Common myeloid progenitor, CD34-positive (primary cell): ENCODE data around the gene OGFOD3.

ENCODE experiments used
- CTCF ChIA-PET: fragments of 350-600 bp; sonication (Branson Sonifier 250); formaldehyde crosslinking; loops from one replicate; lab custom pipeline; 2021; ENCODE audit warnings: antibody characterized with exemption; lab: Charles Lee
- POLR2A ChIA-PET: fragments of 350-600 bp; sonication (Branson Sonifier 250); formaldehyde crosslinking; loops from one replicate; lab custom pipeline; 2021; ENCODE audit warnings: antibody characterized with exemption; lab: Charles Lee
- DNase-seq, 3 donors: peaks; one replicate each; pipeline versions ENCODE4 v3.0.0 to v3.0.0-alpha.2; 2013
- H3K27ac ChIP-seq, 2 experiments: 1 replicate in 1 of 2; 2 replicates in 1 of 2; pipeline ENCODE4 v1.7.0; 2013; ENCODE audit warnings: inconsistent platforms in 2 of 2, low read length in 2 of 2, mild to moderate bottlenecking in 2 of 2, low read depth in 1 of 2, moderate library complexity in 1 of 2; ENCODE audit not compliant: severe bottlenecking in 2 of 2, insufficient read depth in 1 of 2, poor library complexity in 1 of 2
- H3K27me3 ChIP-seq, 5 experiments: replicated peaks in 2 of 5; 1 replicate in 3 of 5; 2 replicates in 2 of 5; pipeline versions ENCODE4 v1.6.1 to v1.7.0; 2013; ENCODE audit warnings: low read length in 4 of 5, mild to moderate bottlenecking in 2 of 5, moderate library complexity in 2 of 5, inconsistent platforms in 1 of 5; ENCODE audit not compliant: insufficient read depth in 5 of 5, control insufficient read depth in 4 of 5
- H3K36me3 ChIP-seq, 4 experiments: 1 replicate in 2 of 4; 2 replicates in 2 of 4; pipeline versions ENCODE4 v1.6.1 to v1.7.0; 2013; ENCODE audit warnings: low read length in 3 of 4, control low read depth in 1 of 4, mild to moderate bottlenecking in 1 of 4; ENCODE audit not compliant: control insufficient read depth in 4 of 4, insufficient read depth in 4 of 4
- H3K4me1 ChIP-seq, 4 experiments: 1 replicate in 3 of 4; 2 replicates in 1 of 4; pipeline versions ENCODE4 v1.6.1 to v1.7.1; 2013; ENCODE audit warnings: low read length in 3 of 4, mild to moderate bottlenecking in 3 of 4, control low read depth in 1 of 4, inconsistent platforms in 1 of 4, moderate library complexity in 1 of 4; ENCODE audit not compliant: control insufficient read depth in 4 of 4, insufficient read depth in 4 of 4; ENCODE audit errors: control extremely low read depth in 1 of 4
- H3K4me3 ChIP-seq, 7 experiments: 1 replicate in 4 of 7; 2 replicates in 3 of 7; pipeline versions ENCODE4 v1.5.1 to v1.7.0; 2013; ENCODE audit warnings: mild to moderate bottlenecking in 7 of 7, low read length in 6 of 7, moderate library complexity in 6 of 7, inconsistent platforms in 2 of 7, low read depth in 2 of 7, control low read depth in 1 of 7; ENCODE audit not compliant: insufficient read depth in 4 of 7, control insufficient read depth in 1 of 7; ENCODE audit errors: extremely low read depth in 1 of 7
- H3K9me3 ChIP-seq, 5 experiments: 1 replicate in 4 of 5; 2 replicates in 1 of 5; pipeline versions ENCODE4 v1.6.1 to v1.7.1; 2013; ENCODE audit warnings: low read length in 4 of 5, mild to moderate bottlenecking in 2 of 5, inconsistent platforms in 1 of 5, low read depth in 1 of 5, moderate library complexity in 1 of 5; ENCODE audit not compliant: control insufficient read depth in 4 of 5, insufficient read depth in 2 of 5; ENCODE audit errors: control extremely low read depth in 1 of 5
- WGBS: methylation state at CpG from one replicate; pipeline ENCODE4 v1.1.5; 2013; ENCODE audit not compliant: insufficient coverage; 5-methylcytosine and 5-hydroxymethylcytosine counted together

Gene OGFOD3

DNA sequence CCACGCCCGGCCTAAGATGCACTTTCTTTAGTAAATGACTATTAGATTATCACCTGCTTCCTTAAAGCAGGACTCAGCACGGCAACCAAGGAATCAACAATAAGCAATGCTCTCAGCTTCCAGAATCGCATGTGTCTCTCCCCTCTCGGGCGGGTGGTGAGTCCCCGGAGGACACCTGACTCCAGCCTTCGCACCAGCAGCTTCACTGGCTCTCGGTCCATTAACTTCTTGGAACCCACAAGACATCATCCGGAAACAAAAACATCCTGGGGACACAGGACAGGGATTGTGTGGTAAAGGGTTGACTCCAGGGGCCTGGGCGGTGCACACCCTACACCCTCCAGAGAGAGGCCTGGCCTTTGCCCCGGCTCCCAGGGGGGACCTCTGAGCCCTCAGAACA is 24.1 kb downstream of the OGFOD3 start:
- no peaks in the 10 kb centered on the region for H3K9me3 ChIP-seq
- peaks cover 8 to 31% (median 20%) of the 10 kb centered on the region in 4 experiments for H3K36me3 ChIP-seq
- DNase-seq = no peak
- no peak overlapping the region for H3K4me3 ChIP-seq
- H3K27me3 ChIP-seq = no peaks in the 10 kb centered on the region
- H3K27ac ChIP-seq = no peak overlapping the region
- peaks cover 0 to 4% (median 3%) of the 10 kb centered on the region in 4 experiments for H3K4me1 ChIP-seq
- POLR2A ChIA-PET = interaction anchor here (0.7 kb wide), 1 partner anchor 66 kb away, joined by 3 read pairs; no protein-coding TSS in a partner anchor
- 99% methylated on average over 8 of the region's 12 CpGs for WGBS
- CTCF ChIA-PET = interaction anchor here (1.4 kb wide), 1 partner anchor 50 kb away, joined by 3 read pairs; no protein-coding TSS in a partner anchor

GRCh38 chr17:82392941-82393340 is 25.4 kb downstream of the OGFOD3 start:
- no peaks in the 10 kb centered on the region for H3K4me1 ChIP-seq
- CTCF ChIA-PET = no interaction called here
- H3K4me3 ChIP-seq = no peak overlapping the region
- no peak overlapping the region for H3K27ac ChIP-seq
- 93% methylated on average over 12 of the region's 15 CpGs for WGBS
- no peaks in the 10 kb centered on the region for H3K27me3 ChIP-seq
- DNase-seq = no peak
- H3K36me3 ChIP-seq = peaks cover 8 to 30% (median 18%) of the 10 kb centered on the region in 4 experiments
- POLR2A ChIA-PET = no interaction called here
- no peaks in the 10 kb centered on the region for H3K9me3 ChIP-seq

GRCh38 chr17:82392209-82392920 is 26.0 kb downstream of the OGFOD3 start:
- WGBS = 98% methylated on average over 18 of the region's 28 CpGs
- H3K27ac ChIP-seq = no peak overlapping the region
- DNase-seq = no peak
- peaks cover 0 to 4% (median 3%) of the 10 kb centered on the region in 4 experiments for H3K4me1 ChIP-seq
- no peaks in the 10 kb centered on the region for H3K9me3 ChIP-seq
- POLR2A ChIA-PET = no interaction called here
- H3K36me3 ChIP-seq = peaks cover 7 to 25% (median 15%) of the 10 kb centered on the region in 4 experiments
- CTCF ChIA-PET = no interaction called here
- no peaks in the 10 kb centered on the region for H3K27me3 ChIP-seq
- H3K4me3 ChIP-seq = no peak overlapping the region

DNA sequence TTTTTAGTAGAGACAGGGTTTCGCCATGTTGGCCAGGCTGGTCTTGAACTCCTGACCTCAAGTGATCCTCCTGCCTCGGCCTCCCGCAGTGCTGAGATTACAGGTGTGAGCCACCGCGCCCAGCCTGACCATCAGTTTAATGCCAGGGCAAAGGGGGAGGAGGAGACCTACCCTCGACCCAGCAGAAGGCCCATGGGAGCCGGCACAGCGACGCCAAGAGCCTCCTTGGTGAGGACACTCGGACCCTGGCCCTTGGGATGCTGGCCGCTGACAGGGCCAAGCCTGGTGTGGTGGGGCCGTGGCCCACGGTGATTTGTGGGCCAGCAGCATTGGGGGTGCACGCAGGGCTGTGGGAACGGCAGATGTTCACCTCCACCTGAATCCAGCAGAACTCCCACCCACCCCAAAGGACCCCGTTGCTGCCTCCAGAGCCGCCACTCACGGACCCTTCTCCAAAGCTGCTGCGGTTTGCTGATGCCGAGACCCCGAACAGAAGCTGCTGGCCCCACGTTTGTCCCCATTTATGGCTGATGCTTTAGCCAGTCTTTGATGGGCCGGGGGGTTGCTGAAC is 26.8 kb downstream of the OGFOD3 start:
- ChIA-PET CTCF (interaction anchor here (0.9 to 1.2 kb wide), 2 partner anchors 16 to 21 kb away, joined by 3 read pairs; no protein-coding TSS in a partner anchor), POLR2A (no interaction called here)
- Histone ChIP-seq H3K4me1 (peaks cover 0 to 10% (median 9%) of the 10 kb centered on the region in 4 experiments), H3K4me3 (no peak overlapping the region), H3K27ac (no peak overlapping the region), H3K9me3 (no peaks in the 10 kb centered on the region), H3K36me3 (peaks cover 5 to 25% (median 15%) of the 10 kb centered on the region in 4 experiments), H3K27me3 (peaks cover 0 to 6% (median 0%) of the 10 kb centered on the region in 5 experiments)
- WGBS = over 99% methylated on average over 20 of the region's 23 CpGs
- DNase-seq = no peak

GRCh38 chr17:82390860-82391435 is 27.4 kb downstream of the OGFOD3 start:
- H3K4me1 ChIP-seq = peaks cover 0 to 10% (median 9%) of the 10 kb centered on the region in 4 experiments
- H3K9me3 ChIP-seq = no peaks in the 10 kb centered on the region
- CTCF ChIA-PET = interaction anchor here (0.9 to 1.2 kb wide), 3 partner anchors 12 to 21 kb away, joined by 3 read pairs; no protein-coding TSS in a partner anchor
- no peak overlapping the region for H3K4me3 ChIP-seq
- WGBS = 98% methylated on average over 8 of the region's 13 CpGs
- H3K27ac ChIP-seq = no peak overlapping the region
- H3K27me3 ChIP-seq = peaks cover 0 to 12% (median 4%) of the 10 kb centered on the region in 5 experiments
- DNase-seq = no peak
- peaks cover 4 to 25% (median 15%) of the 10 kb centered on the region in 4 experiments for H3K36me3 ChIP-seq
- POLR2A ChIA-PET = no interaction called here

DNA sequence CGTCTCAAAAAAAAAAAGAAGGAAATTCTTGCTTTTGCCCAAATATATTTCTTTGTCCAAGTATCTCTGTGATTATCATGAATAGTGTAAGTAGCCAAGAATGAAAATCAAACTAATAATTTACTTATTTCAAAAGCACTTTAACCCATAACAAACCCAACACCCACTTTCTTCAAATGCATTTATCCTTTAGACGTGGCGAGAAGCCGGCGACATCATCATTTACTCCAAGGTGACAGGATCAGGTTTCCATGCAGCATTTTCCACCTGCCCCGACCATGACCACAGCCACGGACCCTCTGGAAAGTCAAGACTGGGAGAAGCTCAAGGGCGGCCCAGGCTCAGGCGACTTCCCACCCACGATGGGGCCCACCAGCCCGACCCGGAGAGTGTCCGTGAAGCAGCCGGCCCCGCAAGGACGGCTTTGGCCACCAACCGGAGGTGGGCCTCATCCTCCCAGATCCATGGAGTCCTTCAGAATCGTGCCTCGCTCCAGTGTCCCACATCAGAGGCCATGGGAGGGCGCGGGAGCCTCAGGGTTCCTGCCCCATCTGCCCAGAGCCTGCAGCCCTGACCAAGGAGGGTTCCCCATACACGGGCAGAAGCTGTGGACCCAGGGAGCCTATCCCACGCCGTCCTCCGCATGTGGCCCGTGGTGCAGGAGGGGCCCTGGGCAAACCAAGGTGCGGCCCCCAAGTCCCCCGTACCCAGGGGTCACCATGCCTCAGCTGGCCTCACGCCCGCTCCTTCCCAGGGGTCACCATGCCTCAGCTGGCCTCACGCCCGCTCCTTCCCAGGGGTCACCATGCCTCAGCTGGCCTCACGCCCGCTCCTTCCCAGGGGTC is 28.1 kb downstream of the OGFOD3 start:
- Histone ChIP-seq H3K9me3 (no peaks in the 10 kb centered on the region), H3K27ac (no peak overlapping the region), H3K4me1 (peaks cover 0 to 10% (median 9%) of the 10 kb centered on the region in 4 experiments), H3K36me3 (peaks cover 4 to 25% (median 15%) of the 10 kb centered on the region in 4 experiments), H3K27me3 (peaks cover 0 to 19% (median 7%) of the 10 kb centered on the region in 5 experiments), H3K4me3 (no peak overlapping the region)
- no peak for DNase-seq
- ChIA-PET POLR2A (no interaction called here), CTCF (interaction anchor here (0.9 to 1.2 kb wide), 3 partner anchors 11 to 20 kb away, joined by 3 read pairs; no protein-coding TSS in a partner anchor)
- 95% methylated on average over 21 of the region's 34 CpGs for WGBS
